GM21723 (cell line): Measurements from ENCODE around the gene SERPINB5.
A peak's percentile ranks its signal among the peaks of the same experiment; 100 is the strongest.

ENCODE experiments used
- ATAC-seq: cut with Tn5 transposase; IDR thresholded peaks from one replicate; pipeline ENCODE4 v1.9.1; 2021; ENCODE audit warnings: mild to moderate bottlenecking, moderate library complexity; ENCODE audit not compliant: unreplicated experiment

The SERPINB5 gene

DNA sequence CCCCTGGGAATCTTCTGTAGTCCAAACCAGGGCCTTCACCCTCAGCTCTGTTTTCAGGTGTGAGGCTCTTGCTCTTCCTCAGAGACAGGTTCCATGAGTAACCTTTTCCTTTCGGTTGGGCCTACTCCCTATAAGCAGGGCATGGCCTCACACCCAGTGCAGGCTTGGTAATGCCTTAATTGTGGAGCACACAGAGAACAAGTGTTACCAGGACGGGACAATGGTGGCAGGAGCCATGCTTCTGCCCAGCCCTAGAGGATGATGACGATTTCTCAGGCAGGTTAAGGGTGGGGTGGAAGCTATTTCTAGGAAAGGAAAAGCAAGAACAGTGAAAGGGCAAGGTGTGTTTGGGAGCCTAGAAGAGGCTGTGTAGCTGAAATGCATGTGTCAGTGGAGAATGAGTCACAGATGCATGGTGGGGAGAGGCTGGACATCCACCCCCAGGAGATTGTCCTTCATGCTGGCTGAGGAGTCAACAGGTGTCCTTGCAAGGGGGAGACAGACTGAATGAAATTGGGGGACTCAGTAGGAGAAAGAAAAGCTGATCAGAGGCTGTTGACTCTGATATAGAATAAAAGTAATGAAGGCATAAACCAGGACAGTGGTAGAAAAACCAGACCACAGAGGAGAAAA is 43.4 kb downstream of the SERPINB5 start:
- no peak for ATAC-seq

DNA sequence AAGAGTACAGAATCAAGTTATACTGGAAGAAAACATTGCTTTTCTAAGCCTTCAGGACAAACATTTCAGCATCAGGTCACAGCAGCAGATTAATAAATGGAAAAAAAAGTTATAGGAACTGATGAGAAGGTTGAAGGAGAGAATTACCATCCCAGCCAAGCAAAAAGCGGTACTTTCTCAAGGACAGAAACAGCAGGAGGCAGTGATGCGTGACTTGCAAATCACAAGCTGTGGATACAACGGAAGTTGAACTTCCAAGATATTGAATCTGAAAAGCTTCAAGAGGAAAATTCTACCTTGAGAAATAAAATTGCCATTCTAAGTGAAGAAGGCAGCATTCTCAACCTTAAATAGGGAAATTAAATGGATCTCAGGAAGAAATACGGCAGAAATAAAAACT is 46.9 kb downstream of the SERPINB5 start:
- no peak for ATAC-seq

DNA sequence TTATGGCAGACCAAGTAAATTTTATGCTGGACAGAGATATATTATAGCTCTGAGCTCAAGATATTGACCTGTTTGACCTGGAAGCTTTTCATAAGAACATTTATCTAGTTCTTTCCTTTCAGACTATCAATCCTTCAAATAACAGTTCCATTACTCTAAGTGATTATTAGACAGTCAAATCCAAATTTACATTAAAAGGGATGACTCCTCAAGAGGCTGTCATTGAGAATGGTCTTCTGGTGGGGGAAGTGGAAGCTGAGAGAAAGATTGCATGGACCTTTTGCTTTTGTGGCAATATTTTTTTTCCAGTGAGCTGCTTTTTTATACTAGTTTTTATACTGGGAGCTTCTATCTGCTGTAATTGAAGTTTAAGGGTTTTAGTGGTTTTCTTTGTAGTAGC is 50.5 kb downstream of the SERPINB5 start:
- ATAC-seq, result no peak

DNA sequence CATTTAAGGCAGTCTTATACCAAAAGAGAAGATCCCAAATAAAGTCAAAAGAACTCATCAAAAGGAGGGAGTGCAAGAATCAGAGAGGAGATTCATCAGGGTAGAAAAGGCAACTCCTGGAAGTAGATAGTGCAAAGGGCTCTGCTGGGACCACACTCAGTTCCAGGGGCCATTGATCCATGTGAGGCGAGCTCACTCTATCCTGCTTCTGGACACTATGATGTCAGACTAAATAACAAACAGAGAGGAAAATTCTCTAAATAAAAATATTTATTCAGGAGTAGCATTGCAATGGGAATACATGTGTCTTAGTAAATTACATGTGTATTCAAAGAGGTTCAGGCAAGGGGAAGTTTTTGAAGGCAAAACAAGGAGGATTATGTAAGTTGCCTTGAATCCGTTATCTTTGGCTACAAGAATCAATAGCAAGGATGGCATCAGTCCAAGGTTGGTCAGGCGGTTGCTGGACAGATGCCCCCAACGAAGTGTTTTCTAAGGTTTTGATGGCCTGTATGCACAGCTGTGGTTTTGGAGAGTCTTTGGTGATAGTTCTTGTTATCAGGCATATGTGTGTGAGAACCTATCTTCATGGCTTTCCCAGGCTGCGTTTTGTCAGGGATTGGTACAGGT is 52.2 kb downstream of the SERPINB5 start:
- no peak for ATAC-seq

DNA sequence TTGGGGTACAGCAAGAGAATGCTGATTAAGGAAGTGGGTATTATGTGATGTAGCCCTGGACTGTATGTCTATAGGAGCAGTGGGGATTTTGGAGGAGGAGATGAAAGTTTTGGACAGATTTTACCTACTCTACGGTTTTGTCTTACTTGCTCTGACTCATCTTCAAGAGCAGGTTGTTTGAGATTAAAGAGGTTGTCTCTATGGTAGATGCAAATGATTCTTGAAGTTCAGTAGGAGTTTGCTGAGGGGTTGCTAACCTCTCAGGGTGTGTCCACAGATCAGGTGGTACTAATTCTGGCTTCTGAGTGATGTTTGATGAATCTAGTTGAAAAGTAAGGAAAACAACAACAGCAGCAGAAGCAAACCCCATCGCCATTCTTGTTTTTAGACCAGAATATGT is 55.7 kb downstream of the SERPINB5 start:
- ATAC-seq, result no peak

DNA sequence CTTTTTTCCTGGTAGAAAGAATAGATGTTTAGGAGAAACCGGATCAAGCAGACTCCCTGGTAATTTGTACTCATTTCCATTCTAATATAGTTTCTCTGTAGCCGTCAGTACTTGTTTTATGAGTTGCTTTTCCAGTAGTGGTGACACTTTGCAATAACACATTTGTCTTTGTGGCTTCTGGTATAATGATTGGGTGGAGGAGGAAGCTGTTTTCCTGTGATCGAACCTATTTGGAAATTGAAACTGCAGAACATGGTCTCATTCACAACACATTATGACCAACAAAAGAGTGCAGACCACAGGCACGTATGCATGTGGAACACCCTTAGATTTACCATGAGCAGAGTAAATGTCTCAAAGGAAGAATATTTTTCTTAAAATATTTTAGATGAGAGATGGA is 57.9 kb downstream of the SERPINB5 start:
- ATAC-seq, result peak; percentile 52

DNA sequence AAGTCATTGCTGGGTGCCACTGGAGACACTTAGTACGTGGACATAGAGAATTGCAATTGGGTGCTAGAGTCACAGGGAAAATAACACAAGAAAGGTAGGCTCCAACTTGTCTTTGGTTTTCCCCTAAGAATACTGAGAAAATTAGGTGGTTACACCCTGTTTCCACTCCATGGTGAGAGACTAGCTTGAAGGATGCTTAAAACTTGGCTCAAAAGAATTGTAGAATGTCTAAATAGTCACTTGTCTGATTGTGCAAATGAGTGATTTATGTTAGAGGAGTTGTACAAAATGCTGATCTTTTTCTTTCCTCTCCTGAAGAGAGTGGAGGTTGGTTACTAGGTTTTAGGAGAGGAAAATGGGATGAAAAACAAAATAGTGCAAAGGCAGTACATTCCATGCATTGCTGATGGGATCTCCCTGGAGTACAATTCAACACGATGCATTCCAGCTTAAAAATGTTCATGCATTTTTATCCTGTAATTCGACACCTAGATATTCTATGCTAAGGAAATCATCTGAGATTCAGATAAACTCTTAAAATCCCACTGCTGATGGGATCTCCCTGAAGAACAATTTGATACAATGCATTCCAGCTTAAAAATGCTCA is 63.2 kb downstream of the SERPINB5 start:
- no peak for ATAC-seq

DNA sequence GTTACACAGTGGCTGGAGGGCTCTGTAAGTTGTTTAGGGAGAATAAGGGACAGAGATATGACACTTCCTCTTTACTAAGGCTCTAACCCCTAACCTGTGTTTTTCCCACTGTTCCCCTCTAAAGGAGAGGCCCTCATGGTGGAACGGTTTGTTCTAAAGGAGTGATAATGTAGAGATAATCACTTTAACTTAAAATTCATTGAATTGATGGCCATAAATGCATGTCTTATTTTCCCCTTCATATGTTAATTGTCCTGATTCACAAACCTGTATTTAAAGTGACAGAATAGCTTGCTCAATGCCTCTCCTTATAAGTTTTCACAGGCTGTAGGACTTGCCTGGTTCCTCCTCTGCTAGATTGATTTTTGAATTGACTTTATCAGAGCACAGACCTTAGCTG is 65.3 kb downstream of the SERPINB5 start, which contains the start of gene SERPINB12:
Gene SERPINB12, plus strand, starts transcription at position 301 of the 400 bp plus-strand sequence. CDS start 13,791 bp downstream, outside the sequence.
- no peak for ATAC-seq

DNA sequence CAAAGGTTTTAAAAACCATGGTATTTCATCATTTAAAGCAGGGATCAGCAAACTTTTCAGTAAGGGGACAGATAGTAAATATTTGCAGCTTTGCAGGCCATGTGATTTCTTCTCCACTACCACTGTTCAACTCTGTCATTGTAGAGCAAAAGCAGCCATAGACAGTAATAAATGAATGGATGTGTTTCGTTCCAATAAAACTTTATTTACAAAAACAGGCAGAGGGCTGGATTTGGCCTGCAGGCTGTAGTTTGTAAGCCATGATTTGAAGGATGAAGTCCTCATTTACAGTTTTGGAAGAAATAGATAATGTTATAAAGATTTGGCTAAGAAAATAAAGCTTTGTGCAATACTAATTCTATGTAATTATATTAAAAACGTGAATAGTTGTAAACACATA is 67.3 kb downstream of the SERPINB5 start:
- ATAC-seq, result no peak

DNA sequence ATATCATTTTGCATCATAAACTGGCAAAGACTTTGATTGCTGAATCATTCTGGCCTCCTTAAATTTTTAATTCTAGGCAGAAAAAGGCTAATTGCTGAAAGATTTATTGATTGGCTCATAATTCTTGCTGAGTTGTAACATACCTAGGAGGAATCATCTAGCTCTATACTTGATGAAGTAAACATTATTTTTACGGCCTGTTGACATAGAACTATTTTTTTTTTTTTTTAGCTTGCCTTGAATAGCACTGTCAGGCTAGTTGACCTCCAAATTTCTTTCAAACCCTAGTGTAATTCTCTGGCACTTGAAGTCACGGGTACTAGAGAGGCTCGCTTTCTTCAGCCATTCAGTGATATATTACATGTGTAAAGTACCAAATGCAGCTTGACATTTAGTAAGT is 68.2 kb downstream of the SERPINB5 start:
- ATAC-seq, result no peak

DNA sequence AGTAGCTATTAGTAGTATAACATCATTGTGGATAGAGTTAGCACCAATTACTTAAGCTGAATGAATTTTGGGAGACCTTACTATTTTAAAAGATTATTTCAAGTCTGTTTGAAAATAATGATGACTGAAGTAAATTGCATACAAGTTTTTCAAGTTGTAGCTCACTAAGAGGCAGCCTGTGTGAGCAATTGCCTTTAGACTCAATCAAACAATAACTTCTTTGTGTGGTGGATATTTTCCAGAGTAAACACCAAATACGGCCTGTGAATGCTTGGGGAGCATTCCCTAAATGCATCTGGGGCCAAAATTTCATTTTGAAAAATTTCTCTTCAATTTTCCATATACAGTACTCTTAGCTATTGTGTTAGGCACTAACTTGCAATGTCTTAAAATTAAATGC is 73.3 kb downstream of the SERPINB5 start:
- no peak for ATAC-seq

DNA sequence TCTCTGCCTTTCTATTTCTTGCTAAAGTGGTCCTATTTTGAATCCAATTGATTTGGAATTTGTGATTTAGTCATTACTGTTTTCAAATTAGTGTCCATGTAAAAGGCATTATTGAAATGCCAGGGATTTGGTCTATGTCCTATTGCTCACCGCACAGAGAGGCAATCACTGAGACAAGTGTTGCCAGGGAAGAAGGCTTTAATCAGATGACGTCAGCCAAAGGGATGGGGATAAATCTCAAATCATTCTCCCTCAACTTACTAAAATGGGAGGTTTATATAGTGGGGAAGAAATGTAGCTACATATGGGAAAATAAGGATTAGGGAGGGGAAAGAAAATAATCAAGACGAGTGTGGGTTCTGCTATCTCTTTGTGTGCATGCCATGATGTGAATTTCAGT is 75.0 kb downstream of the SERPINB5 start:
- no peak for ATAC-seq

DNA sequence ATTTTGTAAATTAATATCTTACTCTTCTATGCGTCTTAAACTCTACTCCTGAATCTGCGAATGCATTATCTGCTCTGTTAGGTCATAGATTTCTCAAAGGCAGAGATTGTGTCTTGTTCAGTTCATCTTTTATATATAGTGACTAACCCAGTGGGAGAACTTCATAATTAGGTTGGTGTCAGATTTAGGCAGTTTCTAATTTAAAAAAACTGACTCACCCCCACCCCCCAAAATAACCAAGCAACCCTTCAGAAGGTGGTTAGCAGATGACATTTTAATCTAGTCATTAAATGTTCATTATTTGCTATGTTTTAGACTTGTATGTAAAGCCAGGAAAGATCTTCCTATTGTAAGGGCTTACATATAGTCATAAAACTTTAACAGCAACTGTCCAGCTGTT is 75.8 kb downstream of the SERPINB5 start:
- no peak for ATAC-seq

DNA sequence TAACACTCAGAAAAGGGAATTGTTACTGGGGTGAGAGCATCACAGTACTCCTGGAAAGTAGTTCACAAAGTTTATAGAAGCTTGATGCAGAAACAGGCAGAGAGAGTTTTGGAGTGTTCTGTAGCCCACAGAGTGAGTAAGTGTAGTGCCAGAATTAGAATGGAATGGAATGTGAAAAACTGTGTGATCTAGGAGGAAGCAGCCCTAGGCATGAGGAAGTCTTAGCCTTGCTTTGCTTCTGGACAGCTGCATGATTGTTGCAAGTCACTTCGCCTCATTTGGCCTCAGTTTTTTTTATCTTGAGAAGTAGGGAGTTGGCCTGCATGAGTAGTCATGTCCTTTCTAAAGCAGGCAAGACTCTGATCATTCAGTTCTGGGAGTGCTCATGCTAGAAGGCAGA is 76.3 kb downstream of the SERPINB5 start:
- no peak for ATAC-seq
